Activated B cell treated with CpG ODN at 0.5 μM for 24 hours (primary cell): ENCODE measurements around the gene TUNAR. TPM values are rescaled to one million over a fixed set of nuclear protein-coding genes. Genes with fewer than 3 reads are reported as not detected.

Experiments used
- ATAC-seq: fragments of 200-7000 bp; cut with Tn5 transposase; one replicate; pipeline ENCODE4 v1.10.0; 2021; ENCODE audit warnings: low read depth, mild to moderate bottlenecking, moderate library complexity
- CTCF ChIA-PET: fragments of 350-600 bp; sonication (Branson Sonifier 250); formaldehyde crosslinking; loops from one replicate; lab custom pipeline; 2021; ENCODE audit warnings: antibody characterized with exemption; lab: Charles Lee
- POLR2A ChIA-PET: fragments of 350-600 bp; sonication (Branson Sonifier 250); formaldehyde crosslinking; loops from one replicate; lab custom pipeline; 2021; ENCODE audit warnings: antibody characterized with exemption; lab: Charles Lee
- DNase-seq: peaks from one replicate; pipeline ENCODE4 v3.0.0; 2022
- H3K27ac Mint-ChIP-seq: one replicate; pipeline ENCODE4 v1.8.0; 2020; ENCODE audit warnings: mixed read lengths
- H3K27me3 Mint-ChIP-seq: one replicate; pipeline ENCODE4 v1.8.0; 2021; ENCODE audit warnings: mixed read lengths
- H3K36me3 Mint-ChIP-seq: one replicate; pipeline ENCODE4 v1.8.0; 2021; ENCODE audit warnings: low read depth, mixed read lengths
- H3K4me1 Mint-ChIP-seq: one replicate; pipeline ENCODE4 v1.8.0; 2021; ENCODE audit warnings: mixed read lengths
- H3K4me3 Mint-ChIP-seq: one replicate; pipeline ENCODE4 v1.8.0; 2020; ENCODE audit warnings: mild to moderate bottlenecking, mixed read lengths
- H3K9me3 Mint-ChIP-seq: one replicate; pipeline ENCODE4 v1.8.0; 2020; ENCODE audit warnings: mixed read lengths
- intact Hi-C: fragments of 100-400 bp; cut with micrococcal nuclease; formaldehyde crosslinking; loops from one replicate; pipeline ENCODE4 v1.15.1; 2024
- total RNA-seq: library from RNA; stranded (reverse); gene quantifications from 2 replicates; pipeline ENCODE4 v1.2.3, GENCODE V29; 2022
- TF ChIP-seq, protein P1 (sequence below): fragments of 200-600 bp; IDR thresholded peaks from one replicate; pipeline ENCODE4 v1.8.0; 2022; ENCODE audit warnings: antibody characterized with exemption, mild to moderate bottlenecking

The TUNAR gene
- total RNA-seq, 1 donor from 2014 or later: 0.40 TPM

DNA sequence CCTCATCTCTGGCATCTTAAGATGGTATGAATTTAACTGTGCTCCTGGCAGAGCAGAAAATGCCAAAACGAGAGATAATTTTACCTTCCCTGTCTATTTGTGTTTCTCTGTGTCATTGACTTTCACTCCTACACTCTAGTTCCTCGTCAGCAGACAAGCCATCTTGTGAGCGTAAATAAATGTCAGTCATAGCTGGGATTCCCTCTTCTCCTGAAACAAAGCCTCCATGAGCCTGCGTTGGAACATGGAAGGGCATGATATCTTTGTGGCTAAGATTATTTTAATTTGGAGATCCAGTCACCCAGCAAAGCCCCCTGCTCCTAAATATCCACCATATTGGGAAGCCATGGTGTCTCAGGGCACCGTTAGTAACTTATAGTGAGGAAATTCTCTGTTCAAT, 37.8 kb upstream of the TUNAR start:
- Mint-ChIP-seq H3K4me1 (peaks cover 13% of the 10 kb centered on the region), H3K4me3 (no peak overlapping the region), H3K9me3 (peaks cover 5% of the 10 kb centered on the region), H3K36me3 (no peaks in the 10 kb centered on the region), H3K27ac (no peak overlapping the region), H3K27me3 (peaks cover 2% of the 10 kb centered on the region)
- no peak for DNase-seq
- ChIA-PET POLR2A (no interaction called here), CTCF (no interaction called here)
- TF ChIP-seq, protein P1, sequence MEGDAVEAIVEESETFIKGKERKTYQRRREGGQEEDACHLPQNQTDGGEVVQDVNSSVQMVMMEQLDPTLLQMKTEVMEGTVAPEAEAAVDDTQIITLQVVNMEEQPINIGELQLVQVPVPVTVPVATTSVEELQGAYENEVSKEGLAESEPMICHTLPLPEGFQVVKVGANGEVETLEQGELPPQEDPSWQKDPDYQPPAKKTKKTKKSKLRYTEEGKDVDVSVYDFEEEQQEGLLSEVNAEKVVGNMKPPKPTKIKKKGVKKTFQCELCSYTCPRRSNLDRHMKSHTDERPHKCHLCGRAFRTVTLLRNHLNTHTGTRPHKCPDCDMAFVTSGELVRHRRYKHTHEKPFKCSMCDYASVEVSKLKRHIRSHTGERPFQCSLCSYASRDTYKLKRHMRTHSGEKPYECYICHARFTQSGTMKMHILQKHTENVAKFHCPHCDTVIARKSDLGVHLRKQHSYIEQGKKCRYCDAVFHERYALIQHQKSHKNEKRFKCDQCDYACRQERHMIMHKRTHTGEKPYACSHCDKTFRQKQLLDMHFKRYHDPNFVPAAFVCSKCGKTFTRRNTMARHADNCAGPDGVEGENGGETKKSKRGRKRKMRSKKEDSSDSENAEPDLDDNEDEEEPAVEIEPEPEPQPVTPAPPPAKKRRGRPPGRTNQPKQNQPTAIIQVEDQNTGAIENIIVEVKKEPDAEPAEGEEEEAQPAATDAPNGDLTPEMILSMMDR: no peak
- no peak for ATAC-seq
- intact Hi-C loops: no loop called here

DNA sequence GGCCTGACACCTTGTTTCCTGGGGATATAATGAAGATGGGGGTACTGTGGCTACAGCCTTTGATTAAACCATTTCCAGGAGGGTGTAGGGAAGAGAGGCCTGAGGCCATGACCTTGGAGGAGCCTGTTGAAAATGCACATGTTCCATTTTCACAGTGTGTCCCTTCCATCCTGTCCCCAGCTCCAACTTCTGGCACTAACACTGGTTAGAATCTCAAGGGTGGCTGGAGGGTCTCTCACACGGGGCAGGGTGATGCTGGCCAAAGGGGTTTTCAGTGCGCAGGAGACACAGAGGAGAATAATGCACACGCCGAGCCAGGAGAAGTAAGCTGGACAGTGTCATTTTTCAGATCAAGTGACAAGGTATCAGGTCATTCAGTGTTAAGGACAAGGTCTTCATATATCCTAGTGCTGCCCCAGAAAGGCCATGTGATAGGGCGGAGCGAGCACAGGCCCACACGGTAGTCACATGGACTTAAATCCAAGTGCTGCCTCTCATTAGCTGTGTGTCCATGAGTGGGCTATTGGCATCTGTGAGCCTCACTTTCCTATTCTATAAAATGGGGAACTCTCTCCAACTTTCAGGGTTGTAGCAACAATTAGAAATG, 36.4 kb upstream of the TUNAR start:
- Mint-ChIP-seq H3K27me3 (peaks cover 2% of the 10 kb centered on the region), H3K4me3 (no peak overlapping the region), H3K36me3 (no peaks in the 10 kb centered on the region), H3K27ac (no peak overlapping the region), H3K4me1 (peaks cover 5% of the 10 kb centered on the region), H3K9me3 (peaks cover 4% of the 10 kb centered on the region)
- TF ChIP-seq, protein P1: no peak
- DNase-seq (no peak), ATAC-seq (no peak)
- ChIA-PET POLR2A (no interaction called here), CTCF (no interaction called here)
- intact Hi-C loops: no loop called here

DNA sequence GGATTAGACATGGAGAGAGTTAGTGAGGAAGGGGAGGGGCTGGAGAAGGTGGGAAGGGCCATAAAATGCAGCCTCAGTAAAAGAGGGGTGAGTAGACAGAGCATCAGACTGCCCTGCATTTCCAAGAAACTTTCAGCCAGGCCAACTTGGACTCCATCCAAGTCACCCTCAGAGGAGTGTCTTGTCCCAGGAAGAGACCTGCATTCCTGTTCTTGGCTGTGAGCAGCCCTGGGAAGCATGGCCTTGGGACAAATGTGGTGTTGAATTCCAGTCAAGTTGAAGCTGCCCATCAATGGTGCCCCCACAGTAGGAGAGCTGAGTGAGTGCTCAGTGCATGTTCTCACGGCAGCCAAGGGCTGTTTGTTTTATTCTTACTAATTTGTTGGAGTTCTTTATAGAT, 35.0 kb upstream of the TUNAR start:
- H3K4me1 Mint-ChIP-seq: peaks cover 5% of the 10 kb centered on the region
- DNase-seq (no peak), ATAC-seq (no peak)
- ChIA-PET CTCF (no interaction called here), POLR2A (no interaction called here)
- intact Hi-C loops: no loop called here
- TF ChIP-seq, protein P1: no peak
- H3K4me3 Mint-ChIP-seq: no peak overlapping the region
- no peaks in the 10 kb centered on the region for H3K36me3 Mint-ChIP-seq
- H3K9me3 Mint-ChIP-seq: no peaks in the 10 kb centered on the region
- peaks cover 2% of the 10 kb centered on the region for H3K27me3 Mint-ChIP-seq
- no peak overlapping the region for H3K27ac Mint-ChIP-seq

DNA sequence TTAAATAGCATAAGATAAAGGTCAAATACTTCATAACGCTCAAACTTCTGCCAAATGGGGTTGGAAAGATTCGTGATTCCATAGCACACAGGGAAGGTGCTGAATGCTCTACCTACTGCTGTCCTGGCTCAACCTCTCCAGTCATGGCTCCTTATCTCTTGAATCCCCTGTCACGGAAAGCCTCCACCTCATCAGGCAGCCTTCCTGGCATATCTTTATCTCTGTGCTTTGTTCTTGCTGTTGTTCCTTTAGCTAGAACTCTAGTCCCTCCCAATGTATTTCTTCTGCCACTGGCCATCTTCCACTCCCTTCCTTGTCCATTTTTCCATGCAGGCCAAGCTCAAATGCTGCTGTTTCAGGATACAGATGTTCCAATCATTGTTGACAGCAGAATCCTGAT, 26.9 kb upstream of the TUNAR start:
- Mint-ChIP-seq H3K27me3 (no peaks in the 10 kb centered on the region), H3K4me1 (peaks cover 2% of the 10 kb centered on the region), H3K36me3 (no peaks in the 10 kb centered on the region), H3K27ac (no peak overlapping the region), H3K9me3 (no peaks in the 10 kb centered on the region), H3K4me3 (no peak overlapping the region)
- ChIA-PET POLR2A (no interaction called here), CTCF (interaction anchor here (0.7 to 1.0 kb wide), 2 partner anchors 14 to 240 kb away, joined by 3 to 4 read pairs; no protein-coding TSS in a partner anchor)
- TF ChIP-seq, protein P1: no peak
- no peak for DNase-seq
- no peak for ATAC-seq
- intact Hi-C loops: loop anchor here (1.0 to 10.0 kb wide), 2 partner anchors 75 to 288 kb away; no protein-coding TSS in a partner anchor

DNA sequence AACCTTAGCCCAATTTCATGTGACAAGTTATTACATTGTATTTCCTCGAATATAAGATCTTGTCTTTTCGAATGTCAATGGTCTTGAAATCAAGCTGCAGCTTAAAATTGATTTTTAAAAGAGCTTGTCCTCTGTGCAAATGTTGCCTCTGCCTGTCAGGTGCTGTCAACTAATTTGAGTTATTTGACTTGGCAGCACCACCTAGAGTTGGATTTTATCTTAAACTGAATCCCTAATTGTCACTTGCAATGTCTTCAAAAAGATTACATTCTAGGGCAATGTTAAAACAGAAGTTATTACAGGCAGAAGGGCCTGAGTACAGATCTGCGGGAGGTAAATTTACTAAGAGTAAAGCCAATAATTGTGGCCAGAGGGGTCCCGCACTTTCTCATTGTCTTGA, 26.2 kb upstream of the TUNAR start:
- H3K9me3 Mint-ChIP-seq: no peaks in the 10 kb centered on the region
- no peaks in the 10 kb centered on the region for H3K27me3 Mint-ChIP-seq
- no peak overlapping the region for H3K27ac Mint-ChIP-seq
- DNase-seq: no peak
- ATAC-seq: no peak
- H3K4me3 Mint-ChIP-seq: no peak overlapping the region
- peaks cover 2% of the 10 kb centered on the region for H3K4me1 Mint-ChIP-seq
- ChIA-PET CTCF (interaction anchor here (0.6 to 1.3 kb wide), 4 partner anchors 14 to 290 kb away, joined by 3 to 4 read pairs (median 4); no protein-coding TSS in a partner anchor), POLR2A (no interaction called here)
- TF ChIP-seq, protein P1: no peak
- no peaks in the 10 kb centered on the region for H3K36me3 Mint-ChIP-seq
- intact Hi-C loops: loop anchor here (1.0 to 10.0 kb wide), 2 partner anchors 74 to 289 kb away; no protein-coding TSS in a partner anchor
